GM12864 (cell line): ENCODE results near the gene MTMR6.

Experiments
- DNase-seq: peaks from one replicate; pipeline ENCODE4 v3.0.0-alpha.2; 2011; ENCODE audit warnings: low read depth
- H3K4me3 ChIP-seq: 2 replicates; pipeline ENCODE4 v1.5.1; 2011; ENCODE audit warnings: mild to moderate bottlenecking, low read depth, low read length, control low read depth
- TF ChIP-seq, protein P1 (sequence below): IDR thresholded peaks from 2 replicates; pipeline ENCODE4 v1.5.1; 2011; ENCODE audit warnings: low read depth, mild to moderate bottlenecking, moderate library complexity, low read length, control low read depth, inconsistent platforms; ENCODE audit errors: missing control alignments

MTMR6 gene

GRCh38 chr13:25295228-25295627, 7.9 kb upstream of the MTMR6 start:
- TF ChIP-seq, protein P1, sequence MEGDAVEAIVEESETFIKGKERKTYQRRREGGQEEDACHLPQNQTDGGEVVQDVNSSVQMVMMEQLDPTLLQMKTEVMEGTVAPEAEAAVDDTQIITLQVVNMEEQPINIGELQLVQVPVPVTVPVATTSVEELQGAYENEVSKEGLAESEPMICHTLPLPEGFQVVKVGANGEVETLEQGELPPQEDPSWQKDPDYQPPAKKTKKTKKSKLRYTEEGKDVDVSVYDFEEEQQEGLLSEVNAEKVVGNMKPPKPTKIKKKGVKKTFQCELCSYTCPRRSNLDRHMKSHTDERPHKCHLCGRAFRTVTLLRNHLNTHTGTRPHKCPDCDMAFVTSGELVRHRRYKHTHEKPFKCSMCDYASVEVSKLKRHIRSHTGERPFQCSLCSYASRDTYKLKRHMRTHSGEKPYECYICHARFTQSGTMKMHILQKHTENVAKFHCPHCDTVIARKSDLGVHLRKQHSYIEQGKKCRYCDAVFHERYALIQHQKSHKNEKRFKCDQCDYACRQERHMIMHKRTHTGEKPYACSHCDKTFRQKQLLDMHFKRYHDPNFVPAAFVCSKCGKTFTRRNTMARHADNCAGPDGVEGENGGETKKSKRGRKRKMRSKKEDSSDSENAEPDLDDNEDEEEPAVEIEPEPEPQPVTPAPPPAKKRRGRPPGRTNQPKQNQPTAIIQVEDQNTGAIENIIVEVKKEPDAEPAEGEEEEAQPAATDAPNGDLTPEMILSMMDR, result no peak
- no peak overlapping the region for H3K4me3 ChIP-seq
- no peak for DNase-seq

- H3K4me3 ChIP-seq, result no peak overlapping the region
- TF ChIP-seq, protein P1, result no peak
- DNase-seq, result no peak
Observed at GRCh38 chr13:25292301-25292700, 5.0 kb upstream of the MTMR6 start.

DNA sequence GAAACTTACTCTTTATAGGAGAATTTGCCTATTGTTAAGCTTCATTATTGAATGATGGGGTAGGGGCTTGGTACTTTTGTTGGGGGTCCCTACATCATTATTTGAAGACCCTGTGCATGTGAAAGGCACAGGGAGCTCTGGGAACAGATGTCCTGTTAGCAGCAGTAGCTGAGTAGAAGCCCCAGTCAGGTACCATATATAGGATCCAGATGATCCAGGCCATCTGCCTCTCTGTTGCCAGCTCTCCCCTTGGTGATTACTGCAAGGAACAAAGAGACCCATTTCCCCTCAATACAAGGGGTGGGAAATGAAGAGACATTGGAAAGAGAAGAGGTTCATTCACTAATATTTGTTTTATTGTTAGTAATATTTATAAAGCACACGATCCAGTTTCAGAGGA, 4.4 kb upstream of the MTMR6 start:
- TF ChIP-seq, protein P1, result no peak

DNA sequence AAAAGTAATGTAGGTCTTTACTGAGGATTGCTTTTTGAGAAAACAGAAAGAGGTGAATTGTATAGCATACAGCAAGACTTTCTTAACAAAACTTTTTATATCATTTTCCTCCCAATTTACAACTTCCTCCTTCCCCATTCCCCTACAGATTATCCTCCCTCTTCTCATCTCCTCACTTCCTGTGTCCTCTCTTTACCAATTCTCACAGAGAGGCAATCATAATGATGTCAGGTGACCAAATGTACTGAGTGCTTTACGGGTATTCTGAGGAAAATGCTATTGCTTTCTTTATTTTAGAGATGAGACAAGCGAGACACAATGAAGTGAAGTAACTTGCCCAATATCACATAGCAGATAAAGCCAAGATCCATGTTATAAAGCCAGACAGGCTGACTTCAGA, 1.7 kb upstream of the MTMR6 start:
- DNase-seq, result no peak
- TF ChIP-seq, protein P1, result no peak
- no peak overlapping the region for H3K4me3 ChIP-seq

More for the DNA sequence above, 4.4 kb upstream of the MTMR6 start:
- no peak overlapping the region for H3K4me3 ChIP-seq
- DNase-seq, result no peak

- H3K4me3 ChIP-seq, result peak overlapping the region; percentile 75
- peak; percentile 44 for DNase-seq
- TF ChIP-seq, protein P1, result no peak
Observed at GRCh38 chr13:25286308-25286968, 850 bp downstream of the MTMR6 start.

- no peak for DNase-seq
- H3K4me3 ChIP-seq, result no peak overlapping the region
- TF ChIP-seq, protein P1, result no peak
Observed at GRCh38 chr13:25281935-25282332, 5.4 kb downstream of the MTMR6 start.
